Uterus (tissue), 4 donors: Measurements from ENCODE around the gene MRPL34. TPM values are rescaled to one million over a fixed set of nuclear protein-coding genes. Genes with fewer than 3 reads are reported as not detected.

Experiments
- DNase-seq, 2 donors: peaks; one replicate each; pipeline ENCODE4 v3.0.0-alpha.2; 2019 to 2020
- H3K27ac ChIP-seq, 2 donors: fragments of 200-600 bp; sonication (generic); 1 replicate in 1 of 2; 2 replicates in 1 of 2; pipeline ENCODE4 v1.5.1; 2016 to 2018
- H3K27me3 ChIP-seq, 2 donors: fragments of 200-600 bp; sonication (generic); one replicate each; pipeline ENCODE4 v1.5.1; 2018 to 2019; ENCODE audit warnings: control low read depth in 1 of 2
- H3K36me3 ChIP-seq, 2 donors: fragments of 200-600 bp; sonication (generic); one replicate each; pipeline ENCODE4 v1.5.1; 2019; ENCODE audit warnings: control low read depth in 1 of 2
- H3K4me1 ChIP-seq, 2 donors: fragments of 200-600 bp; sonication (generic); one replicate each; pipeline ENCODE4 v1.5.1; 2018 to 2019; ENCODE audit warnings: control low read depth in 1 of 2
- H3K4me3 ChIP-seq, 2 donors: fragments of 200-600 bp; sonication (generic); 1 replicate in 1 of 2; 2 replicates in 1 of 2; pipeline ENCODE4 v1.5.1; 2018 to 2019; ENCODE audit warnings: mild to moderate bottlenecking in 1 of 2
- H3K9me3 ChIP-seq, 2 donors: fragments of 200-600 bp; sonication (generic); one replicate each; pipeline ENCODE4 v1.5.1; 2019; ENCODE audit warnings: control low read depth in 1 of 2
- CTCF ChIP-seq, 4 experiments: fragments of 200-600 bp in 2 of 4; fragments of 450-650 bp in 2 of 4; sonication (generic) in 2 of 4; IDR thresholded peaks; one replicate each; pipeline ENCODE4 v1.5.1; 2016 to 2019; ENCODE audit warnings: antibody characterized with exemption in 4 of 4, mild to moderate bottlenecking in 2 of 4, moderate library complexity in 1 of 4
- POLR2A ChIP-seq, 2 donors: fragments of 450-650 bp; IDR thresholded peaks; one replicate each; pipeline ENCODE4 v1.6.1; 2016; ENCODE audit warnings: antibody characterized with exemption in 2 of 2, mild to moderate bottlenecking in 1 of 2, moderate library complexity in 1 of 2
- intact Hi-C: fragments of 100-400 bp; cut with DNase I; formaldehyde crosslinking; loops from one replicate; pipeline ENCODE4 v1.15.1; 2023; ENCODE audit warnings: low total_unique reads
- total RNA-seq, 4 donors: library from RNA; depleted of rRNA in 3 of 4; stranded (reverse); fragments of >200 nt in 3 of 4; gene quantifications; one replicate each; pipeline versions ENCODE4 v1.1.0 to v1.2.4, GENCODE V29; 2014 to 2023
- donor health status: DM: yes; HTN: yes; CAD: no.

Gene MRPL34
- total RNA-seq, 4 donors from 2014 or later: 30.9 to 289 (median 97.2) TPM

GRCh38 chr19:17353386-17353785 is 47.7 kb downstream of the MRPL34 start:
- intact Hi-C loops: no loop called here
- Histone ChIP-seq H3K27me3 (no peaks in the 10 kb centered on the region), H3K9me3 (no peaks in the 10 kb centered on the region), H3K36me3 (no peaks in the 10 kb centered on the region), H3K27ac (no peak overlapping the region), H3K4me1 (no peaks in the 10 kb centered on the region), H3K4me3 (no peak overlapping the region)
- no peak for DNase-seq
- TF ChIP-seq POLR2A (IDR thresholded peaks at IDR 0.05) (no peak), CTCF (IDR thresholded peaks at IDR 0.05) (no peak)

Other genes starting within 250 kb of the MRPL34 start
- 10 to 100 TPM in 2 of 4 donors, 1 to 10 TPM in 2; 2.6 to 11.5 (median 6.9) TPM for gene HAUS8, start 230.4 kb upstream of the MRPL34 start, total RNA-seq
- gene MYO9B, start 230.1 kb upstream of the MRPL34 start, total RNA-seq: 100 to 1,000 TPM in 1 of 4 donors, 10 to 100 TPM in 3; 17.6 to 117 (median 54.1) TPM
- gene USE1, start 90.5 kb upstream of the MRPL34 start, total RNA-seq: 10 to 100 TPM; 11.5 to 43.5 (median 22.2) TPM
- 10 to 100 TPM in 2 of 4 donors, 1 to 10 TPM in 1, not detected in 1; 5.9 to 32.6 (median 17.6) TPM for gene OCEL1, start 79.6 kb upstream of the MRPL34 start, total RNA-seq
- 10 to 100 TPM; 14.3 to 45.0 (median 36.0) TPM for gene NR2F6, start 60.0 kb upstream of the MRPL34 start, total RNA-seq
- 10 to 100 TPM in 2 of 4 donors, 1 to 10 TPM in 2; 3.5 to 23.8 (median 13.0) TPM for gene USHBP1, start 41.1 kb upstream of the MRPL34 start, total RNA-seq
- gene BABAM1, start 38.4 kb upstream of the MRPL34 start, total RNA-seq: 100 to 1,000 TPM in 2 of 4 donors, 10 to 100 TPM in 2; 58.1 to 240 (median 97.2) TPM
- 1 to 10 TPM in 2 of 4 donors, not detected in 2; 1.6 to 2.4 TPM for gene ANKLE1, start 24.0 kb upstream of the MRPL34 start, total RNA-seq
- 100 to 1,000 TPM in 1 of 4 donors, 10 to 100 TPM in 2, 1 to 10 TPM in 1; 9.0 to 115 (median 19.2) TPM for gene ABHD8, start 2.4 kb upstream of the MRPL34 start, total RNA-seq
- gene DDA1, start 3.7 kb downstream of the MRPL34 start, total RNA-seq: 10 to 100 TPM in 2 of 4 donors, 1 to 10 TPM in 2; 2.8 to 22.2 (median 8.9) TPM
- gene ANO8, start 29.0 kb downstream of the MRPL34 start, total RNA-seq: 10 to 100 TPM in 1 of 4 donors, 1 to 10 TPM in 2, under 1 TPM in 1; 0.51 to 12.6 (median 7.6) TPM
- 10 to 100 TPM in 3 of 4 donors, under 1 TPM in 1; 0.88 to 31.2 (median 24.4) TPM for gene GTPBP3, start 31.7 kb downstream of the MRPL34 start, total RNA-seq
- 100 to 1,000 TPM in 2 of 4 donors, 10 to 100 TPM in 1, 1 to 10 TPM in 1; 4.7 to 204 (median 87.4) TPM for gene PLVAP, start 71.5 kb downstream of the MRPL34 start, total RNA-seq
- 1 to 10 TPM in 1 of 4 donors, not detected in 3; 2.5 TPM for gene CCDC194, start 88.3 kb downstream of the MRPL34 start, total RNA-seq
- gene BST2, start 99.8 kb downstream of the MRPL34 start, total RNA-seq: 100 to 1,000 TPM in 3 of 4 donors, 10 to 100 TPM in 1; 84.6 to 267 (median 195) TPM
- 10 to 100 TPM in 3 of 4 donors, 1 to 10 TPM in 1; 3.8 to 46.7 (median 26.5) TPM for gene MVB12A, start 114.2 kb downstream of the MRPL34 start, total RNA-seq
- 10 to 100 TPM in 1 of 4 donors, 1 to 10 TPM in 2, not detected in 1; 2.2 to 16.5 (median 3.9) TPM for gene TMEM221, start 142.8 kb downstream of the MRPL34 start, total RNA-seq
- gene NXNL1, start 155.1 kb downstream of the MRPL34 start, total RNA-seq: not detected
- gene SLC27A1, start 164.7 kb downstream of the MRPL34 start, total RNA-seq: 10 to 100 TPM in 3 of 4 donors, 1 to 10 TPM in 1; 7.1 to 36.5 (median 26.9) TPM
- gene PGLS, start 205.8 kb downstream of the MRPL34 start, total RNA-seq: 10 to 100 TPM; 16.9 to 41.0 (median 34.1) TPM
- gene COLGALT1, start 249.8 kb downstream of the MRPL34 start, total RNA-seq: 10 to 100 TPM; 24.6 to 56.6 (median 52.0) TPM